PFSK-1 (cell line): ENCODE results near the gene SEMA6A.

ENCODE experiments used
- FOXP2 ChIP-seq: optimal IDR thresholded peaks from 2 replicates; pipeline ENCODE3; 2011; ENCODE audit warnings: borderline replicate concordance, control low read depth, inconsistent platforms; ENCODE audit not compliant: insufficient read depth; ENCODE audit errors: extremely low read length, extremely low read depth
- POLR2AphosphoS5 ChIP-seq: IDR thresholded peaks from 2 replicates; pipeline ENCODE4 v1.6.1; 2012; ENCODE audit warnings: low read depth, mild to moderate bottlenecking, control low read depth, low read length, moderate library complexity
- REST ChIP-seq, 2 experiments: IDR thresholded peaks; 2 replicates each; pipeline versions ENCODE4 v1.6.1 to v1.8.0; 2011 to 2012; ENCODE audit warnings: low read depth in 2 of 2, low read length in 2 of 2, control low read depth in 1 of 2, inconsistent platforms in 1 of 2, mild to moderate bottlenecking in 1 of 2, moderate library complexity in 1 of 2; ENCODE audit not compliant: insufficient read depth in 1 of 2
- SIN3A ChIP-seq: IDR thresholded peaks from 2 replicates; pipeline ENCODE4 v1.6.1; 2012; ENCODE audit warnings: mild to moderate bottlenecking, low read length, moderate library complexity, borderline replicate concordance; ENCODE audit not compliant: insufficient read depth
- TAF1 ChIP-seq: IDR thresholded peaks from 2 replicates; pipeline ENCODE4 v1.6.1; 2012; ENCODE audit warnings: low read length, control low read depth, borderline replicate concordance; ENCODE audit not compliant: insufficient read depth

SEMA6A gene

GRCh38 chr5:116583085-116583861, 8.7 kb upstream of the SEMA6A start:
- TF ChIP-seq REST (IDR thresholded peaks at IDR 0.05; ENCODE audit: insufficient read depth in 1 of 2, low read depth in 2 of 2, low read length in 2 of 2) (no peak), POLR2AphosphoS5 (no peak), SIN3A (no peak), TAF1 (no peak), FOXP2 (no peak)

GRCh38 chr5:116581910-116582309, 7.3 kb upstream of the SEMA6A start:
- TF ChIP-seq SIN3A (no peak), REST (IDR thresholded peaks at IDR 0.05; ENCODE audit: insufficient read depth in 1 of 2, low read depth in 2 of 2, low read length in 2 of 2) (no peak), TAF1 (no peak), FOXP2 (no peak), POLR2AphosphoS5 (no peak)

- TF ChIP-seq REST (IDR thresholded peaks at IDR 0.05; ENCODE audit: insufficient read depth in 1 of 2, low read depth in 2 of 2, low read length in 2 of 2), result no peak
- no peak for TF ChIP-seq POLR2AphosphoS5
- no peak for TF ChIP-seq SIN3A
- TF ChIP-seq TAF1, result no peak
- no peak for TF ChIP-seq FOXP2
Observed at GRCh38 chr5:116579144-116579543, 4.5 kb upstream of the SEMA6A start.

GRCh38 chr5:116578676-116579075, 4.1 kb upstream of the SEMA6A start:
- TF ChIP-seq SIN3A (no peak), POLR2AphosphoS5 (no peak), REST (IDR thresholded peaks at IDR 0.05; ENCODE audit: insufficient read depth in 1 of 2, low read depth in 2 of 2, low read length in 2 of 2) (no peak), TAF1 (no peak), FOXP2 (no peak)
